ENCODE measurements around the gene NPC2.
"Not testable (repeated sequence)": the region's sequence is repeated elsewhere in the genome, so short reads cannot be mapped to it uniquely, and the experiment has no call there.

NPC2 gene
- 13.5 to 22.2 reads per million in 2 donors for total RNA-seq

GRCh38 chr14:74492776-74493342, at the start of gene NPC2:
Gene NPC2, minus strand, starts transcription at chr14:74493305. Its CDS starts 31 bp downstream, at chr14:74493274.
- no peak for DNase-seq

DNA sequence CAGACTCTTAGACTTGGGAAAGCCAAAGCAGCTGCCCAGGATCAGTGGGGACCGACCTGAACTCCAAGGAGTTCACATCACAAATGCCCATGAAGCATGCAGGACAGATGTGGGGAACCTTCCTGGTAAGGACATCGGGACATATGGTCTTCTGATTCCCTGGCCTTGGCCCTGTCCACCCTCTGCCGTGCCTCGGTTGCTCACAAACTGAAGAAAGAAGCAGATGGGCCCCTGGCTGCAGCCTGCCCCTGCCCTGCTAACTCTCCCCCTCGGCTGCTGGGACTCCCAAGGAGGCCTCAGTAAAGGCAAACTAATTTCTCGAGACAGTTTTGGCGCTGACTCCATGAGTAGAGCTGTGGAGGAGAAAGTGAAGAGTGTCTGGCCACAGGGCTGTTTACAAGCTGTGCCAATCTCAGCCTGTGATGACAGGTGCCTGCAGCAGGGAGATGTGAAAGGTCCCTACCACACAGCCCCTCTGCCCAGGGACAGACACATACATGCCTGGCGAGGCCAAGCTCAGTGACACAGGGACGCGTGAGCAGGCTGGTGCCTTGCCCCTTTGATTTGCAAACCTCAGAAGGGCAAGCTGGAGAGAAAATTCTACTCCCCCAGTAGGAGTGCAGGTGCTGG, 49.1 kb upstream of the NPC2 start:
- no peak for DNase-seq

GRCh38 chr14:74541225-74541624, 48.1 kb upstream of the NPC2 start:
- no peak for DNase-seq

DNA sequence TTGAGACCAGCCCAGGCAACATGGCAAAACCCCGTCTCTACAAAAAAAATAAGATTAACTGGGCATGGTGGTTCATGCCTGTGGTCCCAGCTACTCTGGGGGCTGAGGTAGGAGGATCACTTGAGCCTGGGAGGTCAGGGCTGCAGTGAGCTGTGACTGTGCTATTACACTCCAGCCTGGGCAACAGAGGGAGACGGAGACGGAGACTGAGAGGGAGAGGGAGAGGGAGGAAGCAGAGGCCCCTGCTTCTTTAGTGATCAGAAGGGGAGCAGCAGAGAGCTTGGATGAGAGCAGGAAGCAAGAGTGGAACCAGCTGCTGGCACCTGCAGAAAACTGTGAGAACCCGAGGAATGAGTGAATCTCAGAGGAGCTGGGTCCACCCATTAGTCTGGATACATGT, 46.4 kb upstream of the NPC2 start:
- no peak for DNase-seq

- DNase-seq: no peak
Observed at GRCh38 chr14:74538411-74539391, 45.6 kb upstream of the NPC2 start.

- not testable (repeated sequence) for DNase-seq
Observed at GRCh38 chr14:74536336-74536735, 43.2 kb upstream of the NPC2 start.

- DNase-seq: no peak
Observed at GRCh38 chr14:74535756-74536325, 42.7 kb upstream of the NPC2 start.

- DNase-seq: no peak
Observed at GRCh38 chr14:74533576-74533975, 40.5 kb upstream of the NPC2 start.

DNA sequence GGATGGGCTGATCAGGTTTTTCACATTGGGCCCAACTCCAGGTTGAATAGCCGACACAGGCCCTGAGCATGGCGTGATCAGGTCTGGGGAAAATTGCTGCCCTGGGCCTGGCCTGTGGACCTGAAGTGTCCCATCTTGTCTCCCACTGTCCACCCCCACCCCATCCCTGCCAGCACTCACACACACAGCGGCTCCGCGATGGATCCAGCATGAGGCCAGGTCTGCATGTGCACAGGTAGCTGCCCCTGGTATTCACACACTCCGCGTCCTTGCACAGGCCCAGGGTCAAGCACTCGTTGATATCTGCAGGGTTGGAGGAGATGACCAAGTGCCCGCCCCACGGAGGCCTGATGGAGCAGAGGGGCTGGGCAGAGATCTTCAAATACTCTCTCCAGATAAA, 39.1 kb upstream of the NPC2 start:
- no peak for DNase-seq

DNA sequence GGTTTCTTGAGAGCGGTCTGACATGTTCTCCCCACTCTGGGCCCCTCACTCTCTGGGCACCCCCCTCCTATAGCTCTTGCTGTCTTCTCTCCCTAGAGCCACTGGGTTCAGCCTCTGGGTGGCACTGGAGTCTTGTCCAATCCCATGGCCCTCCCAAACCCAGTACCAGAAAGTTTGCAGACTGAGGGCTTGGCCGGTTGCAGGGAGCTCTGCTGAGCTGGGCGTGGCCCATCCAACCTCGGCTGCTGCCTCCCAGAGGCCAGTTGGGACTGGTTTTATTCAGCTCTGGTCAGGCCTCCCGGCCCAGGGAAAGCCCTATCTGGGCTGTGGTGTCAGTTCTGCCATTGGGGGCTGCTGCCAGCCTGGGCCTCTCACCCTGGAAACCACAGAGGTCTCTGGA, 38.4 kb upstream of the NPC2 start:
- no peak for DNase-seq

GRCh38 chr14:74531006-74531405, 37.9 kb upstream of the NPC2 start:
- no peak for DNase-seq

- DNase-seq: no peak
Observed at GRCh38 chr14:74528886-74529285, 35.8 kb upstream of the NPC2 start.

DNA sequence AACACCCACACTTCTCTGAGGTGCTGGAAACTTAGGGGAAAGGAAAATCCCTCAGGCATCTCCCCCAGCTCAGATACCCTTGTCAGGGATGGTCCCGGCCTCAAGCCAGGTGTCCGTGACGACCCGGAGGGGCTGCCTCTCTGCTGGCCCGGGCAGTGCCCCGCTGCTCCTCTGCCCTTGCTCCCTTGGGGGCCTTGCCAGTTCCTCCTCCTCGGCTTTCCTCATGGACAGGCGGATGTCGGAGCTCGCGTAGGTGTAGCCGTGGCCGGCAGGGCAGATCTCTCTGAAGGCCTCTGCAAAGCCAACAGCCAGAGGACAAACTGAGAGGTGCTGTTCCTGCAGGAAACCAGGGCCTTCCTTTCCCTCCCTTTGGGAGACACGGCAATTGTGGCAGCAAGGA, 35.3 kb upstream of the NPC2 start:
- no peak for DNase-seq

- DNase-seq: no peak
Observed at GRCh38 chr14:74527736-74528280, 34.7 kb upstream of the NPC2 start.

DNA sequence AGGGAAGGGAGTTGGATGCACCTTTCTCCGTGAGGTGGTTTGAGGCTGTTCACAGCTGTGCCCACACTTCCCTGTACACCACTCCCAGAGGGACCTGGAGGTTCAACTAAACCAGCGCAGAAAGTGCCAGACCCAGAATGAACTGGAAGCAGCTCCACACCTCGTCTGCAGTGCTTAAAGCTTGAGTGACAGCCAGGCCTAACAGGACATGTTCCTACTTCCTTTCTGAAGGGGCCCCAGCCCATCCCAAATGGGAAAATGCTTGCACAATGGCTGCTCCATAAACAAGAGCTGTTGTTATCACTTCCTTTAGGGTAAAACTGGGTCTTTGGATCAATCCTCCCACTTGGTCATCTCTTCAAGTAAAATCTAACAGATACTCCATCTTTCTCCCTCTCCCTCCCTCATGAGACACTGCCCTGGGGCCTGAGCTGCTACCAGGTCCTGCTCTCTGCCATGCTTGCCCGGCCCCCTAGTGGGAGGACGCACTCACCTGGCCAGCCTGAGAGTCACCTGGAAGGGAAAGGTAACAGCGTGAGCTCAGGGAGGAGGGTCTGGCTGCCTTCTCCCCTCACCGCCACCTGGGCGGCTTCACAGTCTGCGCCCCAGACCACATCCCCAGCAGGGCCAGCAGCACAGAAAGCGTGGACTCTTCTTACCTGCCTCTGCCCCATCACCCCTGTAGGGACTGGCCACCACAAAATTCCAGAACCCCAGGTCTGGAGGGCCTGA, 33.9 kb upstream of the NPC2 start:
- DNase-seq: no peak

DNA sequence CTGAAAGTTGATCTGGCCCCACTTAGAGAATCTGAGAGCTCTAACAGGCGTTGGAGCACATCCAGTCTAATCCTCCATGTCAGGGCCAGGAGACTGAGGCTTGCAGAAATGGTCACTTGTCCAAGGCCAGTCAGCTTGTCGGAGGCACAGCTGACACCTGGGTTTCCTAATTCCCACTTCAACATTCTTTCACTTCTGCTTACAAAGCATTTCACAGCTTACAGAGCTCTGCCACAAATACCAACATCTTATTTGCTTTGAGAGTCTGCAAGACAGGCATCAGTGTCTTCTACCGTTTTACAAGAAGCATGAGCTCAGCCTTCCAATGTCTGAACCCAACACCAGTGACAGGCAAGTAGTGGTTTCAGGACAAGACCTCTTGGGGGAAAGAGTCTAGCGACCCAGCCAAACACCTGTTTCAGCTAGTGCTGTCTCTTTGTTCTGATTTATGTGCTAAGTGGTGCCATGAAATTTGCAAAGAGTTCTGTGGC, 32.3 kb upstream of the NPC2 start:
- DNase-seq: no peak

DNA sequence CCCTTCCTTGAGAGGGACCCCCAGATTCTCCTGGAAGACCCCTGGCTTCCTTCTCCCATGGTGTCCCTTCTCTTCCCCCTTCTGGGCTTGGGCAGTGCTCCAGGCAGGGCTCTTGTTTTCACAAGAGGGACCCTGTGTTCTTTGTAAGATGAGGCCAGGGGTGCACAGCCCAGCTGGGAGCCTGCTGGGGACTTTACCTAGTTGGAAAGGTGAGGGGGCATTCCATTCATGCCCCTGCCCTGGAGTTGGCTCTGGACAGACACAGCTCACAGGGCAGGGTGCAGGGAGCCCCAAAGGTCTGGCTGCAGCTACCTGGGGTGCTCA, 31.7 kb upstream of the NPC2 start:
- DNase-seq: no peak

- no peak for DNase-seq
Observed at GRCh38 chr14:74524076-74524811, 31.1 kb upstream of the NPC2 start.

- DNase-seq: no peak
Observed at GRCh38 chr14:74522740-74523139, 29.6 kb upstream of the NPC2 start.

DNA sequence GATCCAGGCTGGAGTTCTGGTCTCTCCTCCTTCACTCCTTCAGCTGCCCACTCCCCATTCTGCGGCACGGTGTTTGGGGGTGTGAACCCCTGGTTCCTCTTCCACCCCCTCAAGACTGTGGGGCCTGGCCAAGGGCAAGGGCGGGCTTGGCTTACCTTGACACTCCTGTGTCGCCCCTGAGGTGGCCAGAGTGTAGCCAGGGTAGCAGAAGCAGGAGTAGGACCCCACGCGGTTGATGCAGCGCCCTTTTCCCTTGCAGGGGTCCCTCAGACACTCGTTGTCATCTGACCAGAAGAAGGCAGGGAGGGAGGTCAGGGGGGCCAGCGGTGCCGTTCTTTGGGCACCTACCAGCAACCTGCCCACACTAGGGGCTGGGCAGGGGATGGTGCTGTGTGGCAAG, 28.7 kb upstream of the NPC2 start:
- DNase-seq: no peak

- no peak for DNase-seq
Observed at GRCh38 chr14:74519316-74520074, 26.4 kb upstream of the NPC2 start.

All from T-helper 9 cell (primary cell).